ENCODE results near the gene TNFRSF4.
"Not testable (repeated sequence)": the region's sequence is repeated elsewhere in the genome, so short reads cannot be mapped to it uniquely, and the experiment has no call there.

TNFRSF4 gene

DNA sequence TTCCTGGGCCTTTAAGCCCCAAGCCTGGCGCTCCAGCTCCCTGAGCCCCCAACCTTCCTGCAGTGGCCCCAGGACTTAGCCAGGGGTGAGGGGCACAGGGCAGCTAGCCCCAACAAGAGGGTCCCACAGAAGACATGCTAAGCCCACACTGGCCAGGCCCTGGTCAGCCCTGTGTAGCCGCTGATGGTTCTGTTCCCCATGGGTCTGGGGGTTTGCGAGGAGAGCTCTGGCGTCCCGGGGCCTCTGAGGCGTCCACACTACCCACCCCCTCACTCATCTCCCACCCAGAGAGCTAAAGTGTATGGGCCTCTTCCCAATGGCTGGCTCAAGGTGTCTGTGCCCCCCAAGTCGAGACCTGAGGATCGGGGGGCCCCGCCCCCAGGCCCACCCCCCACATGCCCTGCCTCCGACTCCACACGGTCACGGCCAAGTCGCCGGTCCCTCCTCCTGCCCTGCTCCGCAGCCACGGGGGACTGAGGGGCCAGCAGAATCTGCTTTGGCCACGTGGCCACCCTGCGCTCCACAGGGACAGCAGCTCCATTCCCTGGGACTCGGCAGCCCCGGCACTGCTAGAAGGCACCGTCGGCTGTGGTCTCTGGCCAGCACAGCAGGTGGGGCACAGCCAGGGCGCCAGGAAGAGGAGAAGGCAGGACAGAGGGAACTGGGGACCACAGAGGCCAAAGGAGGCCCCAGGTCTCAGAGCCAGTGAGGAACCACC lies 15.4 kb downstream of the TNFRSF4 start:
- H3K27me3 ChIP-seq (ENCODE audit: insufficient read depth, low read length): no peaks in the 10 kb centered on the region
- H3K4me3 ChIP-seq (ENCODE audit: low read depth, low read length): no peak overlapping the region
- no peaks in the 10 kb centered on the region for H3K36me3 ChIP-seq (ENCODE audit: insufficient read depth, low read length)
- no peaks in the 10 kb centered on the region for H3K4me1 ChIP-seq (ENCODE audit: control insufficient read depth, insufficient read depth, low read length, unreplicated experiment)
- H2AFZ ChIP-seq (ENCODE audit: low read length, unreplicated experiment): no peak overlapping the region
- no peak overlapping the region for H3K27ac ChIP-seq (ENCODE audit: low read depth, low read length)
- H3K79me2 ChIP-seq (ENCODE audit: control insufficient read depth, insufficient read depth, low read length, unreplicated experiment): no peaks in the 10 kb centered on the region

GRCh38 chr1:1197551-1198422 lies 16.2 kb downstream of the TNFRSF4 start:
- no peak overlapping the region for H2AFZ ChIP-seq (ENCODE audit: low read length, unreplicated experiment)
- no peak overlapping the region for H3K4me3 ChIP-seq (ENCODE audit: low read depth, low read length)
- no peaks in the 10 kb centered on the region for H3K27me3 ChIP-seq (ENCODE audit: insufficient read depth, low read length)
- H3K79me2 ChIP-seq (ENCODE audit: control insufficient read depth, insufficient read depth, low read length, unreplicated experiment): no peaks in the 10 kb centered on the region
- H3K27ac ChIP-seq (ENCODE audit: low read depth, low read length): no peak overlapping the region
- no peaks in the 10 kb centered on the region for H3K4me1 ChIP-seq (ENCODE audit: control insufficient read depth, insufficient read depth, low read length, unreplicated experiment)
- no peaks in the 10 kb centered on the region for H3K36me3 ChIP-seq (ENCODE audit: insufficient read depth, low read length)

DNA sequence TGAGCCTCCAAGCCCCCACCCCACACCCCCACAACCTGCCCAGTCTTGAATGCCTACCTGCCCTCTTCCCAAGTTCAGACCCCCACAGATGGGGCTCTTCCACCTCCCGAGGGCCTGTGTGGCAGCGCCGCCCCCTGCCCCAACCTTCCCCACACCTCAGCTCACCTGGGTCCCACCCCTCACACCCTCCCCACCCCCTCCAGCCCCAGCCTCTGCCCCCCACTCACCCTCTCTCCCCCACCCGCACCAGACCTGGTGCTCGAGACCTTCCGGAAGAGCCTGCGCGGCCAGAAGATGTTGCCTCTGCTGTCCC lies 16.8 kb downstream of the TNFRSF4 start:
- H3K4me1 ChIP-seq (ENCODE audit: control insufficient read depth, insufficient read depth, low read length, unreplicated experiment): no peaks in the 10 kb centered on the region
- H3K36me3 ChIP-seq (ENCODE audit: insufficient read depth, low read length): no peaks in the 10 kb centered on the region
- H3K79me2 ChIP-seq (ENCODE audit: control insufficient read depth, insufficient read depth, low read length, unreplicated experiment): no peaks in the 10 kb centered on the region
- H3K27ac ChIP-seq (ENCODE audit: low read depth, low read length): no peak overlapping the region
- H3K4me3 ChIP-seq (ENCODE audit: low read depth, low read length): no peak overlapping the region
- H2AFZ ChIP-seq (ENCODE audit: low read length, unreplicated experiment): no peak overlapping the region
- H3K27me3 ChIP-seq (ENCODE audit: insufficient read depth, low read length): no peaks in the 10 kb centered on the region

- Histone ChIP-seq H3K4me3 (ENCODE audit: low read depth, low read length) (no peak overlapping the region), H2AFZ (ENCODE audit: low read length, unreplicated experiment) (no peak overlapping the region), H3K4me1 (ENCODE audit: control insufficient read depth, insufficient read depth, low read length, unreplicated experiment) (no peaks in the 10 kb centered on the region), H3K79me2 (ENCODE audit: control insufficient read depth, insufficient read depth, low read length, unreplicated experiment) (no peaks in the 10 kb centered on the region), H3K36me3 (ENCODE audit: insufficient read depth, low read length) (no peaks in the 10 kb centered on the region), H3K27ac (ENCODE audit: low read depth, low read length) (no peak overlapping the region), H3K27me3 (ENCODE audit: insufficient read depth, low read length) (no peaks in the 10 kb centered on the region)
These were observed 17.3 kb downstream of the TNFRSF4 start for GRCh38 chr1:1196431-1197187.

DNA sequence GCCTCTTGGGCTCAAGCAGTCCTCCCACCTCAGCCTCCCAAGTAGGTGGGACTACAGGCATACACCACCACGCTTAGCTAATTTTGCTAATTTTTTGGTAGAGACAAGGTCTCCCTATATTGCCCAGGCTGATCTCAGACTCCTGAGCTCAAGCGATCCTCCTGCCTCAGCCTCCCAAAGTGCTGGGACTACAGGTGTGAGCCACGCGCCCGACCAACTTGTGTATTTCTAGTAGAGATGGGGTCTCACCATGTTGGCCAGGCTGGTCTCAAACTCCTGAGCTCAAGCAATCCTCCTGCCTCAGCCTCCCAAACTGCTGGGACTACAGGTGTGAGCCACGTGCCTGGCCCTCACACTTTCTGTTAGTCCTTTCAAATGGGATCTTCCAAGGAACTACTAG lies 18.2 kb downstream of the TNFRSF4 start:
- H3K4me1 ChIP-seq (ENCODE audit: control insufficient read depth, insufficient read depth, low read length, unreplicated experiment); H3K27me3 ChIP-seq (ENCODE audit: insufficient read depth, low read length); H3K36me3 ChIP-seq (ENCODE audit: insufficient read depth, low read length); H3K79me2 ChIP-seq (ENCODE audit: control insufficient read depth, insufficient read depth, low read length, unreplicated experiment); H3K27ac ChIP-seq (ENCODE audit: low read depth, low read length); H2AFZ ChIP-seq (ENCODE audit: low read length, unreplicated experiment); H3K4me3 ChIP-seq (ENCODE audit: low read depth, low read length): not testable (repeated sequence)

DNA sequence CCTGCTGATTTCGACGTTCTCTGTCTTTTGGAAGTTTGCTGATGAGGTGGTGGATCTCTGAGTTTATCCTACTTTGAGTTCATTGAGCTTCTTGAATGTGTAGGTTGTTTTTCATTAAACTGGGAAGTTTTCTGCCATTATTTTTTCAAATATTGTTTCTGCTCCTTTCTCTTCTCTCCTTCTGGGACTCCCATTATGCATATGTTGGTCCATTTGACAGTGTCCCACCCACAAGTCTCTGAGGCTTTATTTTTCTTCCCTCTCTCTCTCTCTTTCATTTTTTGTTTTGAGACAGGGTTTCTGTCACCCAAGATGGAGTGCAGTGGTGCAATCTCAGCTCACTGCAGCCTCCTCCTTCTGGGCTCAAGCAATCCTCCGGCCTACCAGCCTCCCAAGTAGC lies 19.2 kb downstream of the TNFRSF4 start:
- Histone ChIP-seq H3K27me3 (ENCODE audit: insufficient read depth, low read length) (no peaks in the 10 kb centered on the region), H3K36me3 (ENCODE audit: insufficient read depth, low read length) (no peaks in the 10 kb centered on the region), H2AFZ (ENCODE audit: low read length, unreplicated experiment) (no peak overlapping the region), H3K4me1 (ENCODE audit: control insufficient read depth, insufficient read depth, low read length, unreplicated experiment) (no peaks in the 10 kb centered on the region), H3K4me3 (ENCODE audit: low read depth, low read length) (no peak overlapping the region), H3K27ac (ENCODE audit: low read depth, low read length) (no peak overlapping the region), H3K79me2 (ENCODE audit: control insufficient read depth, insufficient read depth, low read length, unreplicated experiment) (no peaks in the 10 kb centered on the region)

DNA sequence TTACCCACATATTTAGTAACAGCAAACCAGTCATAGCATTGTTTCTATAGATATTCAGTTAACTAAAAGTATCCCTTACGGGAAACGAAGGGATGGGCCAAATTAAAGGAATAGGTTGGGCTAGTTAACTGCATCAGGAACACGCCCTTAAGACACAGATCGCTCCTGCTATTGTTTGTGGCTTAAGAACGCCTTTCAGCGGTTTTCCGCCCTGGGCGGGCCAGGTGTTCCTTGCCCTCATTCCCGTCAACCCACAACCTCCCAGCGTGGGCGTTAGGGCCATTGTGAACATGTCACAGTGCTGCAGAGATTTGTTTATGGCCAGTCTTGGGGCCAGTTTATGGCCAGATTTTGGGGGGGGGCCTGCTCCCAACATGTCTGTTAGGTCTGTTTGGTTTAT lies 22.2 kb downstream of the TNFRSF4 start:
- no peaks in the 10 kb centered on the region for H3K79me2 ChIP-seq (ENCODE audit: control insufficient read depth, insufficient read depth, low read length, unreplicated experiment)
- H3K27me3 ChIP-seq (ENCODE audit: insufficient read depth, low read length): no peaks in the 10 kb centered on the region
- no peaks in the 10 kb centered on the region for H3K36me3 ChIP-seq (ENCODE audit: insufficient read depth, low read length)
- H3K4me1 ChIP-seq (ENCODE audit: control insufficient read depth, insufficient read depth, low read length, unreplicated experiment): no peaks in the 10 kb centered on the region
- H2AFZ ChIP-seq (ENCODE audit: low read length, unreplicated experiment): no peak overlapping the region
- no peak overlapping the region for H3K4me3 ChIP-seq (ENCODE audit: low read depth, low read length)
- H3K27ac ChIP-seq (ENCODE audit: low read depth, low read length): no peak overlapping the region

DNA sequence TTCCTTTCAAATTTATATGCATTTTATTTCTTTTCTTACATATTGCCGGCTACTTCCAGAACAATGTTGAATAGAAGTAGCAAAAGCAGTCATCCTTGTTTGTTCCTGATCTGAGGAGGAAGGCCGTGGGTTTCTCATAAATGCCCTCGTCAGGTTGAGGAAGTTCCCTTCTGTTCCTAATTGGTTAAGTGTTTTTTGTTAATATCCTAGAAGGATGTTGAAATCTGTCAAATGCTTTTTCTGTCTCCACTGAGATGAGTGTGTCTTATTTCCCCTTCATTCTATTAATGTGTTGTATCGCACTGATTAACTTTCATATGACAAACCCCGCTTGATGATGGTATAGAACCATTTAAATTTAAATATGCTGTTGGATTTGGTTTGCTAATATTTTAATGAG lies 24.8 kb downstream of the TNFRSF4 start:
- Histone ChIP-seq H3K36me3 (ENCODE audit: insufficient read depth, low read length) (no peaks in the 10 kb centered on the region), H2AFZ (ENCODE audit: low read length, unreplicated experiment) (no peak overlapping the region), H3K27ac (ENCODE audit: low read depth, low read length) (no peak overlapping the region), H3K79me2 (ENCODE audit: control insufficient read depth, insufficient read depth, low read length, unreplicated experiment) (no peaks in the 10 kb centered on the region), H3K27me3 (ENCODE audit: insufficient read depth, low read length) (no peaks in the 10 kb centered on the region), H3K4me1 (ENCODE audit: control insufficient read depth, insufficient read depth, low read length, unreplicated experiment) (no peaks in the 10 kb centered on the region), H3K4me3 (ENCODE audit: low read depth, low read length) (no peak overlapping the region)

DNA sequence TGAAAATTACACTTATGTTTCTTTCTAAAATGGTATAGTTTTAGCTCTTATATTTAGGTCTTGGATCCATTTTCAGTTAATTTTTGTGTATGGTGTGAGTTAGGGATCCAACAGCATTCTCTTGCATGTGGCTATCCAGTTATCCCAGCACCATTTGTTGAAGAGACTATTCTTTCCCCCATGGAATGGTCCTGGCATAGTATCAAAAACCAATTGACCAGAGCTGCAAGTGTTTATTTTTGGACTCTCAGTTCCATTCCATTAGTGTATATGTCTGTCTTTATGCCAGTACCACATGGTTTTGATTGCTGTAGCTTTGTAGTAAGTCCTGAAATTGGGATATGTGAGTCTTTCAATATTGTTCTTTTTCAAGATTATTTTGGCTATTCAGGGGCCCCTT lies 26.0 kb downstream of the TNFRSF4 start:
- no peak overlapping the region for H3K27ac ChIP-seq (ENCODE audit: low read depth, low read length)

DNA sequence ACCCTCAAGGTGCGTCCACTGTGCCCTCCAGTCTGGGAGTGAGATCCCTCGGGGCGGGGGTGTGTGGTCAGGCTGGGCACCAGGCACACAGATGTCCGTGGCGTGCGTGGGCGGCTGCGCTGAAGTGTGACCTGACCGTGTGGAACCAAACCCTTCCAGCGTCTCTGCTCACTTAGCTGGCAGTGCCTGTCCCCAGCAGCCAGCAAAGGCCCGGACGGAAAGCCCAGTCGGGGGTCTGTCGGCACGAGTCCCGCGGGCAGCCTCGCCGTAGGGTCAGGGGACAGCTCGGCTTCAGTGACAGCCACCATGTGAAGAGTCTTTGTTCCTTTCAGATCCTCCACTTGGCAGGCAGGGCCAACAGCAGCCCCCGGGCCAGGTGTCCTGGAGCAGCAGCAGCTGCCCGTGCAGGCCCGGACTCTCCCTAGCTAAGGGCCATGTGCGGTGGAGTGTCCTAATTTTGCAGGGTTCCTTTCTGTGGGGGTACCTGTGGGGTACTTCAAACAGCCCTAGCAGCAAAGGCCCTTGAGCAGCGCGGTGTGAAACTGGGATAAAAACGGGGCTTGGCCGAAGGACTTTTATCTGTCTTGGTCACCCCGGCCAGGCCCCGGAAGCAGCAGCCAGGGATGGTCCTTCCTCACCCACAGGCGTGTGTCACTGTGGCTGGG lies 28.7 kb downstream of the TNFRSF4 start:
- Histone ChIP-seq H3K4me3 (ENCODE audit: low read depth, low read length) (no peak overlapping the region), H2AFZ (ENCODE audit: low read length, unreplicated experiment) (no peak overlapping the region), H3K27ac (ENCODE audit: low read depth, low read length) (no peak overlapping the region), H3K4me1 (ENCODE audit: control insufficient read depth, insufficient read depth, low read length, unreplicated experiment) (no peaks in the 10 kb centered on the region), H3K36me3 (ENCODE audit: insufficient read depth, low read length) (no peaks in the 10 kb centered on the region), H3K27me3 (ENCODE audit: insufficient read depth, low read length) (no peaks in the 10 kb centered on the region), H3K79me2 (ENCODE audit: control insufficient read depth, insufficient read depth, low read length, unreplicated experiment) (no peaks in the 10 kb centered on the region)

More for the DNA sequence above, 26.0 kb downstream of the TNFRSF4 start:
- Histone ChIP-seq H3K4me3 (ENCODE audit: low read depth, low read length) (no peak overlapping the region), H2AFZ (ENCODE audit: low read length, unreplicated experiment) (no peak overlapping the region), H3K27me3 (ENCODE audit: insufficient read depth, low read length) (no peaks in the 10 kb centered on the region), H3K36me3 (ENCODE audit: insufficient read depth, low read length) (no peaks in the 10 kb centered on the region), H3K4me1 (ENCODE audit: control insufficient read depth, insufficient read depth, low read length, unreplicated experiment) (no peaks in the 10 kb centered on the region), H3K79me2 (ENCODE audit: control insufficient read depth, insufficient read depth, low read length, unreplicated experiment) (no peaks in the 10 kb centered on the region)

Measured in ACC112 (cell line).